ENCODE measurements around the gene CBR1.

- TF ChIP-seq CTCF (IDR thresholded peaks at IDR 0.05) (no peak), POLR2A (IDR thresholded peaks at IDR 0.05) (no peak)
Observed at GRCh38 chr21:36027347-36027746, 42.5 kb upstream of the CBR1 start.

All from adrenal gland (tissue), 5 donors.